ENCODE data around the gene TNNT3.

The TNNT3 gene

GRCh38 chr11:1922481-1923081, 3.1 kb downstream of the TNNT3 start:
- no peak for DNase-seq (ENCODE audit: low read depth, low spot score)

- DNase-seq (ENCODE audit: low read depth, low spot score), result no peak
Measured at GRCh38 chr11:1923201-1923956, 3.9 kb downstream of the TNNT3 start.

- DNase-seq (ENCODE audit: low read depth, low spot score), result no peak
Measured at GRCh38 chr11:1924181-1924580, 4.7 kb downstream of the TNNT3 start.

GRCh38 chr11:1924646-1925372, 5.3 kb downstream of the TNNT3 start:
- DNase-seq (ENCODE audit: low read depth, low spot score), result no peak

GRCh38 chr11:1925373-1926155, 6.1 kb downstream of the TNNT3 start:
- no peak for DNase-seq (ENCODE audit: low read depth, low spot score)

GRCh38 chr11:1926156-1927025, 6.9 kb downstream of the TNNT3 start:
- no peak for DNase-seq (ENCODE audit: low read depth, low spot score)

GRCh38 chr11:1927026-1927847, 7.7 kb downstream of the TNNT3 start:
- no peak for DNase-seq (ENCODE audit: low read depth, low spot score)

- DNase-seq (ENCODE audit: low read depth, low spot score), result no peak
Measured at GRCh38 chr11:1927848-1928469, 8.5 kb downstream of the TNNT3 start.

GRCh38 chr11:1928470-1928890, 9.0 kb downstream of the TNNT3 start:
- no peak for DNase-seq (ENCODE audit: low read depth, low spot score)

GRCh38 chr11:1928891-1929541, 9.5 kb downstream of the TNNT3 start:
- DNase-seq (ENCODE audit: low read depth, low spot score), result no peak

- DNase-seq (ENCODE audit: low read depth, low spot score), result no peak
Measured at GRCh38 chr11:1929621-1930461, 10.3 kb downstream of the TNNT3 start.

- no peak for DNase-seq (ENCODE audit: low read depth, low spot score)
Measured at GRCh38 chr11:1930462-1930830, 10.9 kb downstream of the TNNT3 start.

GRCh38 chr11:1931341-1932104, 12.0 kb downstream of the TNNT3 start:
- DNase-seq (ENCODE audit: low read depth, low spot score), result no peak

GRCh38 chr11:1932105-1932480, 12.6 kb downstream of the TNNT3 start:
- DNase-seq (ENCODE audit: low read depth, low spot score), result no peak

GRCh38 chr11:1932681-1933080, 13.2 kb downstream of the TNNT3 start:
- DNase-seq (ENCODE audit: low read depth, low spot score), result no peak

GRCh38 chr11:1933416-1934334, 14.2 kb downstream of the TNNT3 start:
- DNase-seq (ENCODE audit: low read depth, low spot score), result no peak

Data from activated CD4-positive, CD25-positive, alpha-beta regulatory T cell treated with anti-CD3 and anti-CD28 coated beads, Interleukin-2, amount 50 U/mL, for 16 hours (primary cell).